Measurements from ENCODE around the gene EMX2.
"Not testable (repeated sequence)": the region's sequence is repeated elsewhere in the genome, so short reads cannot be mapped to it uniquely, and the experiment has no call there.

EMX2 gene

DNA sequence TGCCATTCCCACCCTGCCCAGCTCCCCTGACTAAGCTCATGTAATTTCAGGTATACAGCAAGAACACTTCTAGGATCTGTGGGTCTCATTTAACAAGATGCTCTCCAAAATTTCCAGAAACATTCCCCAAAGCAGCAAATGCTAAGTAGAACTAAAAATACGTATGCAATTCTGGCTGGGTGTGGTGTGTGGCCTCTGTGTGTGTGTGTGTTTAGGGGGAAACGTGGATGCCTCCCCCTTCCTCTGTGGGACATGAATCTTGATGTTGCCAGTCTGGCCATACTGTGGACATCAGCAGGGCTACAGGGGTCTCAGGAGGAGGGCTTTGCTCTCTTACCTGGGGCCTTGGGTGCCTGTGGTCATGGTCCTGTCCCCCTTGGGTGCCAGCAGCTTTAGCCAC, 18.4 kb downstream of the EMX2 start:
- no peak for DNase-seq (ENCODE audit: low read depth in 2 of 2)

DNA sequence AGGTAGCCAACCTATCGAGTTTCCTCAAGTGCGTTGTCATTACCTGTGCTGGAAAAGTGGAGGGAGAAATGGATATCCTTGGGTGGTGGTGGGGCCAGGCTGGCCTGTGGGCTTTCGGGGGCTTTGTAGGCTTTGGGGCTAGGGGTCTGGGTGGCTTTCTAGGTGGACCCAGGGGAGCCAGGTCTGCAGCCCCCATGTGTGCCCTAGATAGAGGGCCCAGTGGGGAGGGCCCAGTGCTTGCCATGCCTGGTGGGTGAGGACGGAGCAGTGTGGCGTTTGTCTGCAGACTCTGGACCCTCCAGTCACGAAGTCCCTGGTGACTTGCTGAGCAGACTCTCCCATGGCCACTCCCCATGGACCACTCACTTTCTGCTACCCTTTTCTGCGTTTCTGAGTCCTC, 19.7 kb downstream of the EMX2 start:
- DNase-seq (ENCODE audit: low read depth in 2 of 2), result no peak

DNA sequence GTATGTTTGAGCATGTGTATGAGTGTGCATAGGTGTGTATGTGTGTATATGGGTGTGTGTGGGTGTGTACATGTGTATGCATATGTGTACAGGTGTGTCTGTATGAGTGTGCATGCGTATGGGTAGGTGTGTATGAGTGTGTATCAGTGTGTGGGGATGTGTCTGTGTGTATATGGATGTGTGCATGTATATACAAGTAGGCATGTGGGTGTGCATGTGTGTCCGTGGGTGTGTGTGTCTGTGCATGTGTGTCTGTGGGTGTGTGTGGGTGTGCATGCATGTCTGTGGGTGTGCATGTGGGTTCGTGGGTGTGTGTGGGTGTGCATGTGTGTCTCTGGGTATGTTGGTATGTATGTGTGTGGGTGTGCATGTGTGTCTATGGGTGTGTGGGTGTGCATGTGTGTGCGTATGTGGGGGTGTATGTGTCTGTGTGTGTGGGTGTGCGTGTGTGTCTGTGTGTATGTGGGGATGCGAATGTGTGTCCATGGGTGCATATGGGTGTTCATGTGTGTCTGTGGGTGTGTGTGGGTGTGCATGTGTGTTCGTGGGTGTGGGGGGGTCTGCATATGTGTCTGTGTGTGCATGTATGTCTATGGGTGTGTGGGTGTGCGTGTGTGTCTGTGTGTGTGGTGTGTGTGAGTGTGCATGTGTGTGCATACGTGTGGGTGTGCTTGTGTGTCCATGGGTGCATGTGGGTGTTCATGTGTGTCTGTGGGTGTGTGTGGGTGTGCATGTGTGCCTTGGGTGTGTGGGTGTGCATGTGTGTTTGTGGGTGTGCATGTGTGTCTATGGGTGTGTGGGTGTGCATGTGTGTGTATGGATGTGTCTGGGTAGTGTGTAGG, 20.6 kb downstream of the EMX2 start:
- DNase-seq (ENCODE audit: low read depth in 2 of 2), result no peak

DNA sequence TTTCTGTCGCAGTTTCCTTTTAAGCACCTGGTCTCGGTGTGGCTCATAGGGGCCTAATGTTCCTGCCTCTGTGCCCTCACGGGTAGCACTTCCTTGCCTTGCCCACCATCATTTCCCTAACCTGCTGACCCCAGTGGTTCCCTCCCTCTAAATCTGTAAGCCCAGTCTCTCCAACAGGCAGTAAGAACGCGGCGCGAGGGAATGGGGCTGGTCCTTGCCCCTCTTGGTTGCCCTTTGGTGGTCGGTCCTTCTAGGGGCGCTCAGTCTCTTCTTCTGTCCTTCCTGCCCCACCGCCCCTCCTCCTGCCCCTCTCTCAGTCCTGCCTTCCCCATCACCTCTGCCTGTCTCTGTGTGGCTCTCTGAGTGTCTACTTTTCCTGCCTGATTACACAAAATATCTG, 21.2 kb downstream of the EMX2 start:
- no peak for DNase-seq (ENCODE audit: low read depth in 2 of 2)

DNA sequence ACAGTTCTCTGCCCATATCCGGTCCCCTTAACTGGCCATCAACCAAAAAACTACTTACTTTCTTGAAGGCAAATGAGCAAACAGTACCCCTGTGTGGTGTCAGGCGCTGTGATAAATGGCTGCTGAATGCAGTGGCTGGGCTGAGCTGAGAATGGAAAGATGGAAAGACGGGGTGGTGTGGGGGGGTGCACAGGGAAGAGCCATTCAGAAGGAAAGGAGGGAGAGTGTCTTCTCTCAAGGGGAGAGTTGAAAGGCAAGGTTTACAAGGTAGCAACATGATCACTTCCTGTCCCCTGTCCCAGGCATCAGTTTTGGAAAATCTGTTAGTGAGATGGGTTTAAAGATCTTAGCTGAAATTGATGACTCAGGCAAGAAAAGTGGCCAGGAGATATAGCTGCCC, 22.5 kb downstream of the EMX2 start:
- DNase-seq (ENCODE audit: low read depth in 2 of 2), result no peak

DNA sequence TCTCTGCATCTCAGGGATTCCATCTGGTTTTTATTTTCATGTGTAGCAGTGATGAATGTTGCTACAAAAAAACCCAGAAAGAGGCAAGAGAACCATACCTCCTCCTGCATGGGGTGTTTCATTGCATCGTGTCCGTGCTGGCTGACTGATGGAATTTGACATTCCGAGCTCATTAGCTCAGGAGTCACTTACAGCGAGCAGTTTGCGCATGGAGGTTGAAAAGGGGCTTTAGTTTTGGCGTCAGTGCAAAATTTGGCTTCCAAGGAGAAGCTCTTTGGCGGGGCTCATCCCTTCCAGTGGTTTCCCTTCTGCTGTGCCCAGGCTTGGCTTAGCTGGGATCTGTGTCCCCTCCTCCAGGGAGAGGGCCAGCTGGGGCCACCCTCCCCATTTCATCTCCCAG, 25.8 kb downstream of the EMX2 start:
- no peak for DNase-seq (ENCODE audit: low read depth in 2 of 2)

DNA sequence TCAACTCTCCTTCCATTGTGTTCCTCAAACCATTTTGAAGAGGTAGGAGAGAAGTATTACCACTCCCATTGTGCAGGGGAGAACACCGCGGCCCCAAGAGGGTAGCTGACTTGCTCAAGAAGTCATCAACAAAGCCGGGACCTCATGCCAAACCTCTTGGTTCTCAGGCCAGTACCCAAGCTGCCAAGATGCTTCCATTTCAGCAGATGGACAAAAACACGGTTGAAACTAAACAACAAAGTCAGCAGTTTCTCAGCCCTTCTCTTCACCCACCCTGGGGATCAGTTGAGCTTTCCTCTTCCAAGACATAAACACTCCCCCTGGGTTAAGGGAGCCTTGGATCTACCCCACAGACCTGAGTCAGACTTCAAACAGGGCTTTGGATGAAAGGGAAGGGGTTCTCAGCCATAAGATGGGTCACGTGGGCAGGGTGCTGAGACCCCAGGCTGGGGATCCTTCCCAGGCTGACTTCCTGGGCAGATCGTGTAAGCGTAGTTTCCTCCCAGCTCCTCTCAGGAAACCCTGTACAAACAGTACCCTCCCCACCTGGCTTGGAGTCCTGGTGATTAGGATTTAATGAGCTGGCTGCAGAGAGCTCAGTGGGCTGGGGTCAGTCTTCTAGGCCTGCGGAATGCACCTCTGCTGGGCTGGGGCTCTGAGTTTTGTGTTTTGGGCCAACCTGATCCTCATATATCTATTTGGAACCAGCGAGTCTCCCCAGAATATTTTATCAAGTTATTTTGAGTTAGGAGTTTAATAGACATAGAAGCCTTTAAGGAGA, 27.3 kb downstream of the EMX2 start:
- no peak for DNase-seq (ENCODE audit: low read depth in 2 of 2)

DNA sequence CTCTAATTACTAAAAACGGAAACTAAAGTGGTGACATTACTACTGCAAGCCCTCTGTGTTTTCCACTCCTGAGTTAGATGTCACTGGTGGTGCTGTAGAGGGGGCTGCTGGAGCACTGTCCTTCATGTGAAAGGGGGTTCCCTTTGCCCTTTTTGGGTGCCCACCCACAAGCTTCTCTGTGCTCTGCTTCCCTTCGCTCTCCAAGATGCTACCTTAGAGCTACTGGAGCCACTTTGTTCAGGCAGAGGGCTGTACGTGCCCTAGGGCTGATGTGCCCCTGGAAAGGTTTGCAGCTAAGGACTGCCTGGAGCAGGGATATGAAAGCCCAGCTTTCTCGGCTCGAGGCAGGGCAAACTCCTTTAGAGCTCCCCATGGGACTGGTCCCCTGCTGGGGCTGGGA, 28.3 kb downstream of the EMX2 start:
- no peak for DNase-seq (ENCODE audit: low read depth in 2 of 2)

DNA sequence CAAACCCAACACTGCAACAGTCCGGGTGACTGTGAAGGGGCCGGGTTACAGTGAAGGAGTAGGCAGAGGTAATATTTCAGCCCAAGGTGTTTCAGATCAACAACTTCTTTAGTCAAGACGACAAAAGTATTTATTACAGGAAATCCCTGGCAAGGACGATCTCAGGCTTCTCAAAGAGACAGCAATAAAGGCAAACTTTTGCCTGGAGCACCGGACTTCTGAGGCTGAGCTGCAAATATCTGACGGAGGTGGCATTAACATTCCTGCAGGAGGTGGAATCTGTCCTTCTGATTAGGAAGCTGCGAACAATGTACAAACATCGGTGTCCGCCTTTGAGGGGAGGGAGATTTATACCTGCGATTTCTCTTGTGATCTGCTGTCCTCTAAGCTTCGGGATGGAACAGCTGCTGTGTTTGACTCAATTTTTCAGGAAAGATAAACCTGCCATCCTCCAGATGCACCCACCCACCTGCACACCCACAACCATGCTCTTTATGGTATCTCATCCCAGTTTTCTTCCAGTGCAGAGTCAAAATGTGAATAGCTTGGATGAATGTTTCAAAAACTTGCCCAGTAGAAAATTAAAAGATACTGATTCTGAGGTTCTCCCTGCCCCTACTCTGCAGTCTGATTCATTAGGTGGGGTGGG, 32.1 kb downstream of the EMX2 start:
- no peak for DNase-seq (ENCODE audit: low read depth in 2 of 2)

DNA sequence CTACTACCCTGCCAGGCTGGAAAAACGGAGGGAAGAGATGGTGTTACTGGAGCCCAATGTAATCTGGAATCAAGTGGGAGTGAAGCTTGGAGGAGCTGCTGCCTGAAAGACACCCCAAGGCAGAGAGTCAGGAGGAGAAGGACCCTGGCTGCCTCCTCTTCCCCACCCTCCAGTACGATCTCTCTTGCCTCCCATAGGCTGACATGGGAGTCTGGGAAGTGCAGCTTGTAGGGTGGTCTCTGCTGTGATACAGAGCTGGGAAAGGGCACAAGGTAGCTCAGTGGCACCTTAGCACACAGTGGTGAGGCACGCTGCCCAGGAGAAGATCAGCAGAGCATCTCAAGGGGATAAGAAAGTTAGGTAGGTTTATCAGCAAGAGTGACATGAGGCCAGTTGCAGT, 35.9 kb downstream of the EMX2 start:
- DNase-seq (ENCODE audit: low read depth in 2 of 2), result no peak

DNA sequence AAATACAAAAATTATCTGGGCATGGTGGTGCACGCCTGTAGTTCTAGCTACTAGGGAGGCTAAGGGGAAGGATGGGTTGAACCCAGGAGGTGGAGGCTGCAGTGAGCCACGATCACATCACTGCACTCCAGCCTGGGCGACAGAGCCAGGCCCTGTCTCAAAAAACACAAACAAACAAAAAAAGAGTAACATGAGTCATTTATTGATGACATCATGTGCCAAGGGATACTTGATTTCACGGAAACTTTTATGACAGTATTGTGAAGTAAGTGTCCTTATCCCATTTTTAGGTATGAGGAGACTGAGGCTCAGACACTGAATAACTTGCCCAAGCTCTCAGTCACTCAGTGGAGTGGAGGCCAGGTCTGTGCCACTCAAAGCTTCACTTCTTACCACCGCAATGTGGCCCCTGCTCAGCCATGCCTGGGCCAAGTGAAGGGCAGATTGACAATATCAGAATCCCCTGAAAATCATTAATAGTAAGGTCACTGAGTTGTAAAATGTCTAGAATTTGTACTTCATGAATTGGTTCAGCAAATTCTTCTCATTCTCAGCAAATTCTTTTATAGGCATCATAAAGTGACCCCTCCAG, 36.5 kb downstream of the EMX2 start:
- no peak for DNase-seq (ENCODE audit: low read depth in 2 of 2)

DNA sequence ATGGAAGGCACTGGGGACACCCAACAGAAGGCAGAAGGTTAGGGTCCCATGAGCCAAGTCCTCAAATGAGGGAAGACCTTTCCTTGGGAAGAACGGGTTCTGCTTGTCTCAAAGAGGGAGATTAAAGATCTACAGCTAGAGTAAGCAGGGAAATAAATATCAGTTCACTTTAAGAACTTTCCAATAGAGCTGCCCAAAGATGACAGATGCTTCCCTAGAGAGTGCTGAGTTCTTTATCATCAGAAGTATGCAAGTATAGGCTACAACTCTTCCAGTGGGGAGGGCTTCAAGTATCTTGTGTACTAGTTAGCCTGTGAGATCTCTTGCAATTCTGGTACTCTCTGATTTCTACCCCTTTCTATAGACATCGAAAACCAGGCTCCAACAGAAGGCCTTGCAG, 39.4 kb downstream of the EMX2 start:
- no peak for DNase-seq (ENCODE audit: low read depth in 2 of 2)

DNA sequence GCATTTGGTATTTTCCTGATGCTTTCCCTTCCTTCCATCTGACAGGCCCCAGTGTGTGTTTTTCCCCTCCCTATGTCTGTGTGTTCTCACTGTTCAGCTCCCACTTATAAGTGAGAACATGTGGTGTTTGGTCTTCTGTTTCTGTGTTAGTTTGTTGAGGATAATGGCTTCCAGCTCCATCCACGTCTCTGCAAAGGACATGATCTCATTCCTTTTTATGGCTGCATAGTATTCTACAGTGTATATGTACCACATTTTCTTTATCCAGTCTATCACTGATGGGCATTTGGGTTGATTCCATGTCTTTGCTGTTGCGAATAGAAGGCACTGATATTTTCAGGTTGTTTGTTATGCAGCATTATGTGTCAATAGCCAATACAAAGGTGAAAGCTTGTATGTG, 42.3 kb downstream of the EMX2 start:
- not testable (repeated sequence) for DNase-seq (ENCODE audit: low read depth in 2 of 2)

DNA sequence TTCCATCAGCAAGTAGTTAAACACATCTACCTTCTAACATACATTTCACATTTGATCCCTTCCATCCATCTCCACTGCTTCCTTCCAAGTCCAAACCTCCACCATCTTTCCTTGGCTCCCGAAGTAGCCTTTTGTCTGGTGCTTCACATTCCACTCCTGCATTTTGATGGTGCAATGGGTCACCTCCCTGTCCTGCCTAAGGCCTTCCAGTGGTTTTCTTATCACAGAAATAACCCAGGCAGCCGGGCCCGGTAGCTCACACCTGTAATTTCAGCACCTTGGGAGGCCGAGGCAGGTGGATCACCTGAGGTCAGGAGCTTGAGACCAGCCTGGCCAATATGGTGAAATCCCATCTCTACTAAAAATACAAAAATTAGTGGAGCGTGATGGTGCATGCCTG, 44.5 kb downstream of the EMX2 start:
- no peak for DNase-seq (ENCODE audit: low read depth in 2 of 2)

DNA sequence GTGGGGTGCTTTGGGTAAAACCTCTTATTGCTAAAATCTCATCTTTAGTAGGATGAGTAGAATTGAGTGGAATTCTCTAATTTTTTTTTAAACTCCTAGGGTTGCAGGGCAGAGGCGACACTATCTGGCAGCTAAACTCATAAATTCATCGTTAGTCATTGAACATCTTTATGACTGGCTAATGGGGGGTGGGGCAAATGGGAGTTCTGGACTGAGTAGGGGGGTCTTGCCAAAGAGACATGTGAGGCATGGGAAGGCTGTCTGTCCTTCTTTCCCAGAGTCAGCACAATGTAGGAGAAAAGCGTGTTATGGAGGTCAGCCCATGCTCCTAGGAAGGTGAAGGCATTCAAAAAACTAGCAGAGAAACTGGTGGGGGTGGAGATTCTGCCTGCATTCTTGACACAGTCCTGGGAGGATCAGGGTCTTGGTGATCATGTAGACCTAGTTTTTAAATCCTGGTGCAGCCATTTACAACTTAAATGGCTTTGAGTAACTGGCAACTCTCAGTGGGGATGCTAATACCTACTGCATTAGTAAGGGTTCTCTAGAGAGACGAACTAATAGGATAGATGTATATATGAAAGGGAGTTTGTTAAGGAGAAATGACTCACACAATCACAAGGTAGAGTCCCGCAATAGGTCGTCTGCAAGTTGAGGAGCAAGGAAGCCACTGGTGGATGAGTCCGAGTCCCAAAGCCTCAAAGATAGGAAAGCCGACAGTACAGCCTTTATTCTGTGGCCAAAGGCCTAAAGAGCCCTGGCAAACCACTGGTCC, 47.7 kb downstream of the EMX2 start:
- no peak for DNase-seq (ENCODE audit: low read depth in 2 of 2)

DNA sequence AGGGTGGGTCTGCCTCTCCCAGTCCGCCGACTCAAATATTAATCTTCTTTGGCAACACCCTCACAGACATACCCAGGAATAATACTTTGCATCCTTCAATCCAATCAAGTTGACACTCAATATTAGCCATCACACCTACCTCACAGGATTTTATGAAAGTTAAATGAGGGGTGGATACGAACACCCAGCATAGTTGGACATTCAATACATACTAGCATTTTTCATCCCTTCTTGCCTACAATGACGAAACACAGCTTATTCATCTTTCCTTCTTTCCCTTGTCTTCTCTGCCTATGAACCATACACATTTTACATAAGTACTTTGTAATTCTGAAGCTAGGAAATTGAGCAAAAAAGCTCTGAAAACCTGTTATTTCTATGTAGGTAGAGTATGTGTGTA, 48.5 kb downstream of the EMX2 start:
- no peak for DNase-seq (ENCODE audit: low read depth in 2 of 2)

DNA sequence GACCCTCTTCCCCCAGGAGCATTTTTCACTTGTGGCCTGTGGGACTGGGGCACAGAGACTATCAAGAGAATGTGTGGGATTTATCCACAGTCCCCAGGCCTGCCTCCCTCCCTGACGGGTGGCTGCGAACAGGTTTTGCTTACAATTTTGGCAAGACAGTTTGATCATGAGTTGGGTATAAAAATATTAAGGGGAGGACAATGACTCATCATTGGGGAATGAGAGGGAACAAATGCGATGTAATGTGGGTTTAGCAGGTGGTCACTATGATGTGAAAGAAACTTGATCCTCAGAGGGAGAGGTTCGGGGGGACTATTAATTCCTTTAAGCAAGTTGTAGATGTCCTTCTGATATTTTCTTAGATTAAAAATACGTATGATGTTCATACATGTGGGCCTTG, 52.2 kb downstream of the EMX2 start:
- DNase-seq (ENCODE audit: low read depth in 2 of 2), result no peak

DNA sequence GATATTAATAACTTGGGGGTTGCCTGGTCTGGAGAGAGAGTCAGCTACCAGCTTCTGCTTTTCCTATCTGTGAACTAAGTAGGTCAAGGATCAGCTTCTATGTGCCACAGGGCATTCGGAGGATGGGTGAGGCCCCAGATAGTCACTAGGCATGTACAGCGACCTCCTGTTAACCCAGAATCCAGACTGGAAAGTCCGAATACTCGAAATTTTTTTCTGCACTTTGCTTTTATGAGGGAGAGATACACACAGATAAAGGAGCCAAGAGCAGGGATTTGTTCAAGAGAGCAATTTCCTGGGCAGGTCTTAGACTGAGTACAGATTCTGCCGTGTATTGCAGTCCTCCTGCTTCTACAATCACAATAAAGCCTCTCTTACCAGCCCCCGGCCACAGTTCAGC, 54.2 kb downstream of the EMX2 start:
- no peak for DNase-seq (ENCODE audit: low read depth in 2 of 2)

DNA sequence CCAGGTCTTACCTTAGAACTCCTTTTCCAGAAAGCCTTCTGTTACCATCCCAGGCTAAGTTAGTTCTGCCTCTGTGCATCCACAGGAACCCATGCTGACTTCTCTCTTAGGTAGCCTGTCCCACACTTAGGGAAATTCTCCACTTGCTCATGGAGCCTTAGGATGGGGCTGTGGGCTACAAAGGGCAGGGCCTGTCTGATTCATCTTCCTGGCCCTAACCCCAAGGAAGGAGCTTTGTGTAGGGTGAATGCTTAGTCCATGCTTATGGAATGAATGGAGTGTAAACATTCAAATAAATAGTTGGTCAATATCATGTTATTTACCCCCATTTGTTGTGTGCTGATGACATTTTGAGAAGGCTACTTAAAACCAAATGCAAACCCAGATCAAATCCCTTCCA, 54.7 kb downstream of the EMX2 start:
- no peak for DNase-seq (ENCODE audit: low read depth in 2 of 2)
